Measurements from ENCODE around the gene GRPEL1.

GRPEL1 gene

GRCh38 chr4:7023901-7024300 lies 44.0 kb downstream of the GRPEL1 start:
- DNase-seq (ENCODE audit: low read depth in 2 of 2): no peak

- no peak for DNase-seq (ENCODE audit: low read depth in 2 of 2)
Observed at GRCh38 chr4:7023486-7023885, 44.4 kb downstream of the GRPEL1 start.

DNA sequence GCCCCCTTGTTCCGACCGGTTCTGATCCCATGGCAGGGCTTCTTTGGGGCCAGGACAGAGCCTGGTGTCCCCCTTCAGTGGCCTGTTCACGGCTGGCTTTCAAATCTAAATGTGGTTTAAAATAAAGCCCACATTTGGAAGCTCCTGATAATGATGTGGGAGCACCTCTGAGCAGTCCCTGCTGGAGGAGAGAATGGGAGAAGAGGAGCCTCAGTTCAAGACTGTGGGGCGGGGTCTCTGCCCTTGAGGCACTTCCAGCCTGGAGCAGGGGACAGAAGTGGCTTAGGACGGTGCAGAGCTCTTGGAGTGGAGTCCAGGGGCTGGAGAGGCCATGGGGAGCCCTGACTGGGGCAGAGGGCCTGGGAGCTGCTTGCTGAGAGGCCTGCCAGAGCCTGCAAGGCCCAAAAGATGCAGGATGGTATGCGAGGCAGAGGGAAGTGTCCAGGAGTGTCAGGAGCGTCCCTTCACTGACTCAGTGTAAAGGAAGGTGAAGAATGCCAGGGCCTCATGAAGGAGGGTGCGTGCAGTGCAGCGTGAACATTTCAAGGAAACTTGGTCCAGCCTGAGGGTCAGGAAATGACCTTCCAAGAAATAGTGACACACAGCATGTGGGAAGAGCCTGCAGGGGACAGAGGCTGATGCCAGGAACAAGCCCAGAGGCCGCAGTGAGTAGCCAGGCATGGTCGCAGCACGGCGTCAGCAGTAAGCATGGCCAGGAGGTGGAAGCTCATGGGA lies 45.8 kb downstream of the GRPEL1 start:
- DNase-seq (ENCODE audit: low read depth in 2 of 2): no peak

GRCh38 chr4:7021355-7021754 lies 46.5 kb downstream of the GRPEL1 start:
- DNase-seq (ENCODE audit: low read depth in 2 of 2): no peak

- no peak for DNase-seq (ENCODE audit: low read depth in 2 of 2)
Observed at GRCh38 chr4:7020856-7021255, 47.0 kb downstream of the GRPEL1 start.

DNA sequence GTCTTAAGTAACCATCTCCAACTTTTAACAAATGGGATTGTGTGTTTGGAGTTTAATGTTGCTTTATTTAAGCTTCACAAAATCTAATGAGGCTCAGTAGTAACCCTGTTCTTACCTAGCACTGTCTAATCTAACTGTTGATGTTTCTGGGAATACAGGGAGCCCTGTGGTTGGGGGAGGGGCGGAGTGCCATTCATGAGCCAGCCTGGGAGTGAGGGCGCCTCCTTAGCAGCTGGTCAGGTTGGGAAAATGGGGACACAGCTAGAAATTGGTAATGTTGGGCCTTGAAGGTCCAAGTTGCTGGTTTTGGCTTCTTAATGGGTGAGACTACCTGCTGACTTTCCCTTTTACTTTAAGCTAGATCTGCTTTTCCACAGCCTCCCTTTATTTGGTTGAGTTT lies 47.6 kb downstream of the GRPEL1 start:
- no peak for DNase-seq (ENCODE audit: low read depth in 2 of 2)

DNA sequence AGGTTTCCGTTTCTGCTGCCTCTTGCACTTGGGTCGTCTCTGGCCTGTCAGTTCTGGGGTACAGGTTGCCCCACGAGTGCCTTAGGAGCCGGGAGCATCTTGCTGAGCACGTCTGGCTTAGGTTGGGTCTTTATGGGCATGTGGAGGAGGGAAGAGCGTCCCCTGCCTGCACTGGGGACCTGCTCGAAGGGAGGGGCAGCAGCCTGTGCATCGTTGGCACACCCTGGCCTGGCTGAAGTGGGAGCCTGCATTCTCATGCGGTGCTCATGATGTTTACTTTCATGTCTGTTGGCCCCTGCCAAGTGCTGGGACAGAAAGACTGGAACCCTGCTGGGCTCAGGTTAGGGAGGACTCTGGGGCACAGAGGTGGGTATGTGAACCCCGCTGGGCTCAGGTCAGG lies 48.5 kb downstream of the GRPEL1 start:
- DNase-seq (ENCODE audit: low read depth in 2 of 2): no peak

- no peak for DNase-seq (ENCODE audit: low read depth in 2 of 2)
Observed at GRCh38 chr4:7018281-7018680, 49.6 kb downstream of the GRPEL1 start.

GRCh38 chr4:7017446-7018048 lies 50.3 kb downstream of the GRPEL1 start:
- no peak for DNase-seq (ENCODE audit: low read depth in 2 of 2)

DNA sequence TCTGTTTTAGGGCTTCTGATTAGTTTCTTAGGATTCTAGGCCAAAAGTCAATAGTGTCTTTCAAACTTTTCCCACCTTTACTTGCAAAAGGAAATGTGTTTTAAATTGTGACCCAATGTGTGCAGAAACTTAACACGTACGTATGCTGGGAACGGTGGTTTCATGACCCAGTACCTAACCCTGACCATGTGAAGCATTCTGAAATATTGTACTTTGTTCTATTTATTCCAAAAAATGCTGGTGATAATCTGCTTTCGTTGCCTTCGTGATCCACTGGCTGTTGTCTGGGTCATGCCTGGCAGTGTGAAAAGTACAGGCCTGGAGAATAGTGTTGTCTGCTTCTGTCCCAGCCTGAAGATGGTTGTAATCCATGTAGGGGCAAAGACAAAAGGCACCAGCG lies 51.4 kb downstream of the GRPEL1 start:
- no peak for DNase-seq (ENCODE audit: low read depth in 2 of 2)

GRCh38 chr4:7016086-7016485 lies 51.8 kb downstream of the GRPEL1 start:
- no peak for DNase-seq (ENCODE audit: low read depth in 2 of 2)

GRCh38 chr4:7015383-7016035 lies 52.4 kb downstream of the GRPEL1 start:
- DNase-seq (ENCODE audit: low read depth in 2 of 2): no peak

GRCh38 chr4:7014815-7015214 lies 53.0 kb downstream of the GRPEL1 start:
- no peak for DNase-seq (ENCODE audit: low read depth in 2 of 2)

- DNase-seq (ENCODE audit: low read depth in 2 of 2): no peak
Observed at GRCh38 chr4:7013175-7013574, 54.7 kb downstream of the GRPEL1 start.

DNA sequence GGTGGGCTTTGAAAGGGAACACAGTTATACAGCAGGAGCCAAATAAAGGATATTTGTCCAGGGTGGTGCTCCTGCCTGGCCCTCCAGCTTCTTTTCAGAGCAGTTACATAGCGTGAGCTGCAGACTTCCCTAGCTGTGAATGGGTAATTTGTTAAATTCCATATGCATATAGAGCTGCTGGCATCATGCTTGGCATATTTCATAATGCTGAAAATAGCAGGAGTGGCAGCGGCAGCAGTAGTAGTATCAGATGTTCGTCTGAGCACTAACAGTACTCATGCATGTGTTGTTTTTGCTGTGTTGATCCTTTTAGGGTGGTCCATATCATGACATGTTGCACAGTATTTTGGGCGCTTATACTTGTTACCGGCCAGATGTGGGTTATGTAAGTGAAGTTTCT lies 58.3 kb downstream of the GRPEL1 start:
- DNase-seq (ENCODE audit: low read depth in 2 of 2): no peak

All from activated CD4-positive, alpha-beta T cell treated with anti-CD3 and anti-CD28 coated beads for 24 hours (primary cell).